Stimulated activated CD4-positive, alpha-beta T cell treated with anti-CD3 and anti-CD28 coated beads, Interleukin-15, amount 100 ng/mL, for 1 hour (primary cell): ENCODE measurements around the gene FGB.
"Not testable (repeated sequence)": the region's sequence is repeated elsewhere in the genome, so short reads cannot be mapped to it uniquely, and the experiment has no call there.

Source experiments
- DNase-seq, 2 donors: peaks; one replicate each; pipeline ENCODE4 v3.0.0-alpha.2; 2020; ENCODE audit warnings: low read depth in 1 of 2, low spot score in 1 of 2

FGB gene

DNA sequence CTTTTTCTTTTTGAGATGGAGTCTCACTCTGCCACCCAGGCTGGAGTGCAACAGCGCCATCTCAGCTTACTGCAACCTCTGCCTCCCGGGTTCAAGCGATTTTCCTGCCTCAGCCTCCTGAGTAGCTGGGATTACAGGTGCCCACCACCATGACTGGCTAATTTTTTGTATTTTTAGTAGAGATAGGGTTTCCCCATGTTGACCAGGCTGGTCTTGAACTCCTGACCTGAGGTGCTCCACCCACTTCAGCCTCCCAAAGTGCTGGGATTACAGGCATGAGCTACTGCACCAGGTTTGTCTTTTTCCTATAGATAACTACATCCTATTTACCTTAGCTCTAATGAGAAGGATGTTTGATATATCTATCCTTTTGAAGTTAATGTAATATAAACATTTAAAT lies 31.5 kb downstream of the FGB start:
- not testable (repeated sequence) for DNase-seq

DNA sequence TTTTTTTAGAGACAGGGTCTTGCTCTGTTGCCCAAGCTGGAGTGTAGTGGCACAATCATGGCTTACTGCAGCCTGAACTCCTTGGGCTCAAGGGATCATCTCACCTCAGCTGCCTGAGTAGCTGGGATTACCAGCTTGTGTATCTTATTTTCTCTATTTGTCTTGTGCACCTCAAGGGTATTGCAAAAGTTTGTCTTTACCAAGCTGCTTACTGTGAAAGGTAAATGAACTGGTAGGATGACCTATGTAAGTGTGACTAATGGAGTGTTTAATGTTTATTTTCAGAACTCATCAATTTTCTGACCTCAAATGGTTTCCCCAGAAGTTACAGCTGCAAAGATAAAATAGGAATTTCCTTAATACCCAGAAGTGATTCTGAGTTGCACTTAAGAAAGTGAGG lies 33.0 kb downstream of the FGB start:
- DNase-seq: no peak

DNA sequence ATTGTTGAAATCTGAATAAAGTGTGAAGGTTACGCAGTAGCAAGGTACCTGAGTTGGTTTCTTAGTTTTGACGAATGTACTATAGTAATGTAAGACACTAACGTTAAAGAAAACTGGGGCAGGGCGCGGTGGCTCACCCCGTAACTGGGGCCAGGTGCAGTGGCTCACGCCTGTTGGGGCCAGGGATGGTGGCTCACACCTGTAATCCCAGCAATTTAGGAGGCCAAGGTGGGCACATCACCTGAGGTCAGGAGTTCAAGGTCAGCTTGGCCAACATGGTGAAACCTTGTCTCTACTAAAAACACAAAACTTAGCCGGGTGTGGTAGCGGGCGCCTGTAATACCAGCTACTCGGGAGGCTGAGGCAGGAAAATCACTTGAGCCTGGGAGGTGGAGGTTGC lies 34.5 kb downstream of the FGB start:
- not testable (repeated sequence) for DNase-seq

DNA sequence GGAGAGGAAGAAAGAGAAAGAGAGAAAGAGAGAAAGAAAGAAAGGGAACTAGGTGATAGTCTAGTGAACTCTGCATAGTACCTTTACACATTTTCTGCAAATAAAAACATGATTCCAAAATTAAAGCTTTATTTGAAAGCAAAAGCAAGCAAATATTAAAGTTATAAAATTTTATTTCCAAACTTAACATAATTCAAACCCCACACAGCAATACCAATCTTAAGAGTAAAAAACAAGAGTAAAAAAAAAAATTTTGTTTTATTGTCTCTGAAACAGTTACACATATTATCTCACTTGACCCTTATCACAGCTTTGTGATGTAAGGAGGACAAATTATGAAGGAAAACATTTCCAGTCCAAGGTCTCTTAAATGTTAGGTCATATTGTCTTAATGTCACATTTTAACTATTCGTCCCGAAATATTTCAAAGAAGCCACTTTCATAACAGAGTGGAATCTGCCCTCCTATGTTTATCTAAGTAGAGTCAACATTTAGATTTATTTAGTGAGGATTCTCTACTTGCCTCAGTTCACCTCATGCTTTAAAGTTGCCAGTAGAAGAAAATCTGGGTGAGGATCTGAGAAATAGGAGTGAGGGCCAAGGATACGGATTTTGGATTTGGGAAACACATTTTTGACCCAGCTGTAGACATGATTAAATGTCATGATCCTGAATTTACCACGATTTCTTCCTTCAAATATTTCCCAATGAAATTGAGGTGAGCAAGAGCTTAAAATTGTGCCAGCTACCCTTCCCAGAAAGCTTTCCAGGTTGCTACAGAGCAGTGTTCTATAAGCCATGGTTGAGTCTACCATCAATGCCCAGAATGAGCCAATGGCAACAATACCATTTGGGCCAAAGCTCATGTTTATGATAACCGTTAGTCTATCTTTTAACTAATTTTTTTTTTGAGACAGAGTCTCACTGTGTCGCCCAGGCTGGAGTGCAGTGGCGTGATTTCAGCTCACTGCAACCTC lies 35.3 kb downstream of the FGB start:
- no peak for DNase-seq

DNA sequence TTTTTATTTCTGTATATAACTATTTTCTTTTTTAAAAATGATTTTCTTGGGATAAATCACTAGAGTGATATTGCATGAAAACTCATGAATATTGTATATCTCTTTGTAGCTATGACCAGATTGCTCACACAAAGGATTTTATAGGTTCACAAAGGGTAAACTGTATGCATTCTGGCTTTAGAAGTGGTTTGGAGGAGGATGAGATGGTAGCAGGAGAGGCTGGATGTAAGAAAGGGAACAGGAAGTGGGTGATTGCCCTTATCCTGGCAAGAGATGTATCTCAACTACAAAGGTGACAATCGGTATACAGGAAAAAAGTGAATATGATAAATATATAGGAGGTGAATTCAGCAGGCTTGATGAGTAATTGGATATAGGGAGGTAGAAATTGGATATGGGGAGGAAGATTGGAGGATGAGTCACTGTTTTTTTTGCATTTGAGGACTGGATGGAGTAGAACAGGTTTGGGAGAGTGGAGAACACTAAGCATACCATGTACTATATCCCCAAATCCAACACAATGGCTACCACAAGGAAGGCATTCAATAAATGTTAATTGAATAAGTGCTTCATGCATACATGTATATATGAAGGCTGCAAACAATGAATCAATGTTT lies 39.7 kb downstream of the FGB start:
- DNase-seq: no peak

DNA sequence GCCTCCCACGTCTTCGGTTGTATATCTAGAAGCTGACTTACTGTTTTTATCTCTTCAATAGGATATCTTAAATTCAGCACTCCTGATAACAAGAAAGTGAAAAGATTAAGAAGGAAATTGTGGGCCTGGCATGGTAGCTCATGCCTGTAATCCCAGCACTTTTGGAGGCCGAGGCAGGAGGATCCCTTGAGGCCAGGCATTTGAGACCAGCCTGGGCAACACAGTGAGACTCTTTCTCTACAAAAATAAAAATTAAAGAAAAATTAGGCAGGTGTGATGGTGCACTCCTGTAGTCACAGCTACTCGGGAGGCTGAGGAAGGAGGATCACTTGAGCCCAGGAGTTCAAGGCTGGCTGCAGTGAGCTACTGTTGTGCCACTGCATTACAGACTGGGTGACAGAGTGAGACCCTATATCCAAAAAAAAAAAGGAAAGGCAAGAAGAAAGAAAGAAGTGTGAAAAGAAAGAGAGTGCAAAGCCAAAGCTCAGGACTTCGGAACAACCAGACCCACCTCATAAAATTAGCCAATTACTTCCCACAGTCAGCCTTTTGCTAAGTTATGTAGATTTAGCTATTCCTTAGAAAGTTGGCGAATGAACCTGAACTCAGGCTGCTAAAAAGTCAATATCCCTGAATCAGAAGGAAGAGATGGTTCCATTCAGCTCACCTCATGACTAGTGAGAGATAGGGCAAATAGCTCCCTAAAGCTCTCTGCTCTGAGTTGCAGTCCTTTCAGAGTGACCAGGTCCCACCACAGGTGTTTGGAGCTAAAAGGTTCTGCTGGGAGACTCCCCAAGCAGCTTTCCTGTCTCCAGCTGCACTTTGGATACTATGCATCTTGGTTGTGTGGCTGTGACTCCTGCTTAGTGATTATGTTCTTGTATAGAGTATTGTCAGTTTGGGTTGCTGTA lies 40.5 kb downstream of the FGB start:
- DNase-seq: no peak

DNA sequence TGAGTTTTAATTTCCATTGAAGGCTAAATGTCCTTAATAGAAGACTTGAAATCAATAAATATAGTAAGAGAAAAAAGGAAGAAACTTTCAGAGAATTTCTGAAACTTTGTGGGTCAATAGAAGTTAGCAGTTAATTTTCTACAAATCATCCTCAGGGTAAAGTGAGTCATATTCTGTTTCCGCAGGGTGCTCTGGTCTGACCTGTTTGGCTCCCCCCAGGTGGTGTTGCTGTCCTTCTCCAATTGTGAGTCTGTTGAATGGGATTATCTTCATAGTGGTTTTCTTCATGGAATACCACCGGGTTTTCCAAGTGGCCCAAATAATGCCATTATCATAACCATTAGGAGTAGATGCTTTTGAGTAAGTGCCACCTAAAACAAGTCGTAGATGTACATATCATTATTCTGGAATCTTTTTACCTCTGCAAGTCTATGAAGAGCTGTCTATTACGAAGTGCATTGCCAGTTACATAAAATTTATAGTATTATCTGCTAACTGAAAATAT lies 41.9 kb downstream of the FGB start:
- DNase-seq: no peak

DNA sequence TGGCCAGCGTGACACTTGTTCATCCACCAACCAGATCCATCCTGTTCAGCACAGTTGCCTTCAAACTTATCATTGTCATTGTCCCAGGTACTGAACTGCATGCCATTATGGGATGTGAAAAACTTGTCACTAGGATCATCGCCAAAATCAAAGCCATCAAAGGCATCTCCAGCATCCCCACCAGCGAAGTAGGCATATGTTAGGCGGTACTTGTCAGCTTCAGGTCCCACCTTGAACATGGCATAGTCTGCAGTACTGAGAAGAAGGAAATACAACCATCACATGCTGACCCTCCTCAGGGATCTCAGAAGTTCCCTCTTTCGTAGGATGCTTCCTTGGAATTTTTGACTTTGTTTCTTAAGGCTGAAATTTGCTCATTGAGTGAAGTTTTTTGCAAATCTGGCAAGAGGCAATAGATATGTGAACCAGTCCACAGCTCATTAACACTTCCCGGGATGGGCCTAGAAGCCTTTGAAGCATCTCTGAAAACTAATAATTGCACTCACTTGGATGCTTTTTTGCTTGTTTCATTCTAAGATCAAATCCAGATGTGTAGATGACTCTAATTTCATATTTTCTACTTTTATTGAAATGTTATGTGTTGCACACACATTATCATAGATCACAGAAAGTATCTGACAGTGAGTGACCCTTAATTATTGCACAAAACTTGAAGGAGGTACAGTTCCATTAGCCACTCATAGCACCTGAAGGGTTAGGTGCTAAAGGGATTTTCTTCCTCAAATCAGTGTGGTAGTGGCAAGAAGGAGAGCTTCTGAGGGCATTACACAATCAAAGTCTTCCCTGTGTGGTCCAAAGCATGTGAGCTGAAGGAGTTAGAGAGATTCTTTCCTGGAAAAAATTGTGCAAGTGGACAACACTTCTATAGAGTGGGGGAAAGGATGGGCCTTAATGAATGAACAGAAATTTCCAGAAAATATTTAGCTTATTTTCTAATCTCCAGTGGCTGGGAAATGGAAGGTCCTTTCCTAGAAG lies 44.2 kb downstream of the FGB start:
- DNase-seq: no peak

DNA sequence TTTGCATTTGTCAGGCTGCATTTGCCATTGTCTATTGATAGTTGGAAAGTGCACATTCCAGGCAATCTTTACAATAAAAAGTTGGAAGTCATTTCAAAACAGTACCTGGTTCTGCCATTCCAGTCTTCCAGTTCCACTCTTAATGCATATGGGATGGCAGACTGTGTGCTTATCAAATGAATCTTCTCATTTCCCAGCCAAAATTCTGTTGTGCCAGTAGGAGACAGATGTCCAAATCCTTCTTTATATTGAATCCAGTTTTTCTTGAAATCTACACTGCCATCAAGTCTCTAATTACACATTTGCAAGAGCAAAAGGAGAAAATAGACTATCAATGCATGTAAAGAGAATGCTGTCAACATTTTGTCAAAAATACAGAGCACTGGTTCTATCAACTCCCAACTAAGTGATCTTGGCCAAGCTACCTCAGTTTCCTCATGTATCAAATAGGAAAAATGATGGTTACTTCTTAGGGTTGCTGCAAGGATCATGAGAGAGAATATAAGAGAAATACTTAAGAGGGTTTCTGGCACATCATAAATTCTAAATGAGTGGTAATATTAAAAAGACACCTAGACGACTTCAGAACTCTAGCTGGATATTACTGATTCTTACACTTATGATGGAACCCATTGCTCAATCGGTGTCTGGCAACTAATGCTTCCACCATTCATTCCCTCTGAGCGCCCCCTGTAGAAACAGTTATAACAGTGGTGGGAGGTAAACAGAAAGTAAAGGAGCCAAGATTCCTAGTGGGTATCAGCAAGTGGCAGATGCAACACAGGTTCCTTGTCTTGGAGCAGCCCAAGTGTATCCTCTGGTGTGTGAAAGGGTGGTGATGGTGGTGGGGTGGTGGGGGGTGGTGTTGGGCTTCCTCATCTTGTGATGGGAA lies 45.8 kb downstream of the FGB start:
- DNase-seq: no peak

DNA sequence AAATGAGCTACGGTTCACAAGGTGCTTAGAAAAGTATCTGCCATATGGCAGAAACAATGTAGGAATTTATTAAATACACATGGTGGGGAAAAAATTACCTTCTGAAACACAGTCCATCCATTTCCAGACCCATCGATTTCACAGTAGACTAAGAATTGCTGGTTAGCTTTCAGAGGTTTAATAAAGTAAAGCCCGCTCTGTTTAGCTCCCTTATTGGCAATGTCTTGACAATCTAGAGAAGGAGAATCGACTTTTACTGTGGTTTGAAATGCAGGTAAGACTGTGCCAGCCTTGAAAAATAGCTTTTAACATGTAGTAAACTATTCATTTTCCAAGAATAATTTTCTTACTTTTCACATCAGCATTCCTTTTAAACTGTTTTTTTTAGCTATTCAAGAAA lies 46.7 kb downstream of the FGB start:
- DNase-seq: no peak

DNA sequence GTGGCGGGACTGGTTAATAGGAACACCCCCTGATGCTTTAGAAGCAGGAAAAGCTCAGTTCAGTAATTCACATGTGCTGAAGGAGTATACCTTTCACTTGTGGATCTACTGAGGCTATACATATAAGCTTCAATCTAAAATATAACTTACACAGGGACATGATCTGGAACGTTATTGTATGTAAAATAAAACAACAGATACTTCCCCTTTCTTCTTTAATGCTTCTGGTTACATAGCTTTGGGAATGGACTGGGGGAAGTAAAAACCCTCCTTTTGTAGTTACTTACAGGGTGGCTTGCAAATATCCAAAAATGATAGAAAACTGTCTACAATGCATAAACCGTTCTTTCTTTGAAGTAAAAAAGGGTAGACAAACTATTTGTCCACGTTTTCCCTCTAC lies 47.8 kb downstream of the FGB start:
- DNase-seq: no peak

DNA sequence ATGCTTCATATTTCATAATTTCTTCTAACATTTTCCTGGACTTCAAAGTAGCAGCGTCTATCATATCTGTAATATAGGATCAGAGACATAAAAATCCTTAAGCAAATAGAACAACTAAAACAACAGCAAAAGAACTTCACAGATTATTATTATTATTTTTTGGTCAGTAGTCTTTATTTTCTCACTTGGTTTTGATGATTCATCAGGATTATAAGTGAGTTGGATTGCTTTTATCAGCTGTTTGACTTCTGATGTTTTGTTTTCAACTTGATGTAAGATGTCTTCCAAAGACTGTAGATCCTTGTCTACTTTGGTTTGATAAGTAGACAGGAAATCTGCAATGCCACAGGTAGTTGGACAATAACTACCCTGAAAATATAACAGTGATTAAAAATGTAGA lies 49.0 kb downstream of the FGB start:
- DNase-seq: no peak

DNA sequence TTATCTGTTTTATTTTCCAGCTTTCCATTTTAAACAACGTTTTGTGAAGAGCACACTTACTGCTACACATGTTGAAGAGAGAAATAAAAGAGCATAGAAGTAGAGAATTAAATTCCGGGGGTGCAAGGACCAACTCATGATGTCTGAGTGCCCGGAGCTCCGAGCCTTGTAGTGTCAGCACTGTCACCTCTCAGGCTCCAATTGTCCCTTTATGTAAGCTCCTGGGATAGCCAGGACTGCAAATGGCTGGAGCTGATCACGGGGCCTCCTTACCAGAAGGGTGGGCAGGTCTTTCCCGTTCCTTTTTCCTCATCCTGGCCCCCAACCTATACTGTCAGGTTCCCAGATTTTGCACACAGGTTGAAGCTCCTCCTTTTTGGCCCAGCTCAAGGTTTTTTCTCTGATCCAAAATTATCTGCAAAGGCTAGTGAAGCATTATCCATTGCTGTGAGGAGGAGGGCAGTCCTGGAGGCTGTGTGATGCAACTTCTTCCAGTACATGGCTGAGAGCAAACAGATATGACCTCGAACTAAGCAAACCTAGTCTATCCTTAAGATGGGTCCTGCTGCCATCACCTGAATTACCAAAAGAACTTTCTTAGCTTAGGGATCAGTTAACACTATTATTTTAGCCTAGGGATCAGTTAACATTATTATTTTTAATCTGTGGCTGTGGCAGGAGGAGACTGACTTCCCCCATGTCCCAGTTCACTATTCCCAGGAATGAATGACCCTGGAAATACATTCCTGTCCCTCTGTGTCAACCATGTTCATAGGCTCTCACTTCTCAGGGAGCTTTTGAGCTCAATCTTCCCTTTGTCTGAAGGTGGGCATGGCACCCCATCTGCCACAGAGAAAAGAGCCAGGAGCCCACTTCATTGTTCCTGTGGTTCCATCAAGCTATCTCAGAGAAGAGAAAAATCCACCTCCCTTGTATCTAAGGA lies 49.9 kb downstream of the FGB start, which contains the start of gene FGG:
FGG (minus strand) TSS at position 185 of the 943 bp plus-strand sequence; CDS start at position 138, 47 bp downstream.
- no peak for DNase-seq

DNA sequence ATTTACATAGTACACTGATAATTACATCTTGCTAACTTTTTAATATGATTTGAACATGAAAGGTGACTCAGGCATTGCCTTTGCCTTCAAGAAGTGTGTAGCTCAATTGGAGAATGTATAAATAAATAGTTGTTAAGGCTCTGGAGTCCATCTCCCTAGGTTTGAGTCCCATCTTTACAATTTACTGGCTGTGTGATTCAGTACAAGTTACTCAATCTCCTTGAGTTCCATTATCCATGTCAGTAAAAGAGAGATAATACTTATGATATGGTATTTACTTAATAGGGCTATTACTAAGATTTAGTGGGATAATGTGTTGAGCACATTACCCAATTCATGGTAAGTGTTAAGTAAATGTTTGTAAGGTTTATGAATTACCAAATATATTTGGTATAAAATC lies 51.5 kb downstream of the FGB start:
- no peak for DNase-seq

DNA sequence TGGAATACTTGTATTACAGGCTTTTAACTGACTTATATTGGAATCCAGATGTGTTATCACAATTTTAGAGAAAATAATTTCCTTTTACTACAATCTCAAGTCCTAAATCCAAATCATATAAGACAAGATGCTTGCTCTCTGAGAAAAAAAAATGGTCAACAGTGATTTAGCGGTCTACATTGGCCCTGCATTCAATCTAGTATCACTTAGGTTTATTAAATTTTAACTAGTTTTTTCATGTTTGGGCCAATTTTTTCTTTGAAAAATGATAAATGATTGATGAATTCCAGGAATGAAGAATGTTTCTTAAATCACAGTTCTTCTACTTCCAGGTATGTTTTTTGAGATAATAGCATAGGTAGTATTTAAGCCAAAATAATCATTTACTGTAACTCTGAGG lies 52.4 kb downstream of the FGB start:
- DNase-seq: no peak

DNA sequence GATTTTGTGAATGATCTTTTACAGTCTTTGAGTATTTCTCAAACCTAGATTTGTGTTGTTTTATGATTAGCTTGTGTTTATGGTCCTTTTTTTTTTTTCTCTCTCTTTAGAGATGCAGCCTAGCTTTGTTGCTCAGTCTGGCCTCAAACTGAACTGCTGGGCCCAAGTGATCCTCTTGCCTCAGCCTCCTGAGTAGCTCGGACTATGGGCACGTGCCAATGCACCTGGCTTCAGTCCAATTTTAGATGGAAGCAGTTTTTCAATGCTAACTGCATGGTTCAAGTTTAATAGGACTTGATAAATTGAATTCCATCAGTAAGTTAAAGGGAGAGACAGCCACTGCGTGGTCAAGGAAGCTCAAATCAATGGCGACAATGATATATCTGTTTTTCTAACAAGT lies 53.5 kb downstream of the FGB start:
- DNase-seq: no peak

DNA sequence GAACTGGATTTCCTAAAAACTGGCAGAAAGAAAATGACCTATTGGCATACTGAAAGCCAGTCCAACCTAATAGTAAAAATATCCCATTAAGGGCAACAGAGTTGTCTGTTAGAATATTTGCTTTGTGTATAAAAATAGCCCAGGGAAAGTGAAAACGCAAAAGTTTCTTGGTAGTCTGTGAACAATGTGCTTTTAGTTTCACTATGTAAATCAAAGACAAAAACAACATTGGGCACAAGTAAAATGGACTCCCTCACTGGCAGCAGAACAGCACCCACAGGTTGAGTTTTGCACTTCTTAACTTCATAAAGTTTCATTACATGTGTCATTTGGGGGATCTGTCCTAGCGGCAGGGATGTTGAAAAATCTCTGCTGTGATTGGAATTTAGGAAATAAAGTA lies 53.9 kb downstream of the FGB start:
- no peak for DNase-seq

DNA sequence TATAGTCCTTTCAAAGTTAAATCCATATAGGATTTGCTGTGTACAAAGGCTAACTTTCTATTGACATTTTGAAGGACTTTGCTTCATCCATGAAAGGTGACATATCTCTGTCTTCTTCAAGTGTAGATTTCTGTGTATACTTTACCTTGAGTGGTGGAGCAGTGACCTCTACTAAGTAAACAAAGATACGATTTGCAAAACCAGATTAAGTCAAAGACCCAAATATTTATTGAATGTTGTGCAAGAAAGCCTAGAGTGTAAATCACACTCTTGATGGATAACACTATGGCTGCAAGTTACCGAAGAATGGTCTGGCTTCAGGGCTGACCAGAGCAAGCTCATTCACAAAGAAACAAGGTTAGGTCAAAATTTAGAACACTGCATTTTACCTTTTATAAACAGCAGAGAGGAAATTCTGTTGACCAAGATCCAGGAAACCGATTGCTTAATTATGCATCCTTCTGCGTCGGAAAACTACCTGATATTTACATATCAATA lies 55.1 kb downstream of the FGB start:
- no peak for DNase-seq
